Purkinje cell (primary cell): ENCODE measurements around the gene ZNF575. TPM values are rescaled to one million over a fixed set of nuclear protein-coding genes. Genes with fewer than 3 reads are reported as not detected.

Source experiments
- polyA plus RNA-seq: library from polyadenylated mRNA; unstranded; fragments of >200 nt; fragmentation: Nextera tagmentation; gene quantifications from 2 replicates; pipeline ENCODE4 v1.2.1, GENCODE V29; 2014

The ZNF575 gene, protein sequence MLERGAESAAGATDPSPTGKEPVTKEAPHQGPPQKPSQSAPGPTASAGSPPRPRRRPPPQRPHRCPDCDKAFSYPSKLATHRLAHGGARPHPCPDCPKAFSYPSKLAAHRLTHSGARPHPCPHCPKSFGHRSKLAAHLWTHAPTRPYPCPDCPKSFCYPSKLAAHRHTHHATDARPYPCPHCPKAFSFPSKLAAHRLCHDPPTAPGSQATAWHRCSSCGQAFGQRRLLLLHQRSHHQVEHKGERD
- 1.5 and 2.5 TPM in 2 replicates for polyA plus RNA-seq

GRCh38 chr19:43532962-43533545, at the start of gene ZNF575:
Gene ZNF575, plus strand, starts transcription at chr19:43533188. Its CDS starts 1,235 bp downstream, at chr19:43534423.

DNA sequence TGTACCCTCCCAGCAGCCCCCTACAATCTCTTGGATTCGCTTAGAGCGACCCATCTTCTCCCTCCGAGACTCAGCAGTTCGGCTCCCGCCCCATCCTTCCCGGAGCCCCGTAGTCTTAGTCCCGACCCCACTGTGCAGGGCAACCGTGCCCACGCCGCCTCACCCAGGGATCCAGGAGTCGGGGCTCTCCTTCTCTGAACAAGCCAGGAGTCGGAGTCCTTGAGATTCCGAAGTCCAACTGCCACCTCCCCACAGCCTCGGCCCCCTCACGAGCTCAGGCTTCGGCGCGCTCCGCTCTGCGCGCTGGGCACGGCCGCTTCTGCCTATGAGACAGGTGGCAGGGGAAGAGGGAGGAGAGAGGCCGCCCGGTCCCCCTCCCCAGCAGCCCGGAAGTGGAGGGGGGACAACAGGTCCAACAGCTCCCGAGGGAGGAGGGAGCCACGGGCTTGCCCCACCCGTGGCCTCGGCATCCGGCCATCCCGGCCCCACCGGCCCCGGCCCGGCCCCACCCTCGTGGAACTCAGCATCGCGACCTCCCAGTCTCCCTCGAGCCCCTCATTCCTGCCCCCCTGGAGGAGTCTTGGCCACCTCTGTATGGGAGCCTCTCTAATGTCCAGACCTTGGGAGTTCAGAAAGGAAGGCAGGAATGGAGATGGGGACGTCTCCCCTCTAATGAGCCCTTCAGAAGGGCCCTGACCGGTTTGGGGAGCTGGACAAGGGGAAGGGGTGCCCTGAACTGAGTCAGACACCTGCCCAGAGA, 28.4 kb upstream of the ZNF575 start, which contains the start of gene PHLDB3:
Gene PHLDB3, minus strand, starts transcription at position 321 of the 760 bp plus-strand sequence. CDS start 628 bp downstream, outside the sequence.

GRCh38 chr19:43526884-43527859, 5.8 kb upstream of the ZNF575 start, which contains the start of gene ETHE1:
Gene ETHE1, minus strand, starts transcription at chr19:43527201. Its CDS starts 24 bp downstream, at chr19:43527177.

GRCh38 chr19:43575156-43575950, 42.4 kb downstream of the ZNF575 start, which contains the start of the genes PINLYP and XRCC1:
Gene PINLYP, plus strand, starts transcription at chr19:43575801. Its CDS starts 1,391 bp downstream, at chr19:43577192.
Gene XRCC1, minus strand, starts transcription at chr19:43575527. Its CDS starts 69 bp downstream, at chr19:43575458.

Other genes with a start within 250 kb of the ZNF575 start
- gene CD177, start 179.5 kb upstream of the ZNF575 start, polyA plus RNA-seq = 0.36 TPM in 1 of 2 replicates, not detected in the other
- not detected in 2 replicates for gene TEX101, start 118.3 kb upstream of the ZNF575 start, polyA plus RNA-seq
- gene LYPD3, start 67.6 kb upstream of the ZNF575 start, polyA plus RNA-seq = not detected in 2 replicates
- gene PHLDB3, start 28.4 kb upstream of the ZNF575 start, polyA plus RNA-seq = not detected in 2 replicates
- gene ETHE1, start 6.0 kb upstream of the ZNF575 start, polyA plus RNA-seq = 21.0 and 26.9 TPM in 2 replicates
- 6.7 and 7.5 TPM in 2 replicates for gene XRCC1, start 42.3 kb downstream of the ZNF575 start, polyA plus RNA-seq
- gene PINLYP, start 42.6 kb downstream of the ZNF575 start, polyA plus RNA-seq = 2.3 and 17.2 TPM in 2 replicates
- gene IRGQ, start 62.9 kb downstream of the ZNF575 start, polyA plus RNA-seq = 11.0 and 21.0 TPM in 2 replicates
- 7.6 and 9.6 TPM in 2 replicates for gene ZNF576, start 63.4 kb downstream of the ZNF575 start, polyA plus RNA-seq
- gene SRRM5, start 78.9 kb downstream of the ZNF575 start, polyA plus RNA-seq = not detected in 2 replicates
- gene ZNF428, start 86.4 kb downstream of the ZNF575 start, polyA plus RNA-seq = 2.1 and 4.3 TPM in 2 replicates
- 4.4 and 12.0 TPM in 2 replicates for gene CADM4, start 106.7 kb downstream of the ZNF575 start, polyA plus RNA-seq
- 11.1 and 12.1 TPM in 2 replicates for gene PLAUR, start 137.0 kb downstream of the ZNF575 start, polyA plus RNA-seq
- gene IRGC, start 182.9 kb downstream of the ZNF575 start, polyA plus RNA-seq = not detected in 2 replicates
- 14.6 and 17.4 TPM in 2 replicates for gene SMG9, start 221.8 kb downstream of the ZNF575 start, polyA plus RNA-seq
- 4.1 TPM in 1 of 2 replicates, not detected in the other for gene KCNN4, start 247.8 kb downstream of the ZNF575 start, polyA plus RNA-seq